ENCODE results near the gene SMPDL3B. TPM values are rescaled to one million over a fixed set of nuclear protein-coding genes. Genes with fewer than 3 reads are reported as not detected.

Gene SMPDL3B
- polyA plus RNA-seq, 4 donors, result 17.3 to 22.6 (median 19.2) TPM

GRCh38 chr1:27891196-27891889 lies 43.5 kb upstream of the SMPDL3B start:
- 65 to 75% (median 65%) methylated on average over 7 of the region's 7 CpGs for WGBS, 3 donors
- Histone ChIP-seq H3K27ac (ENCODE audit: low read depth in 1 of 3, low read length in 2 of 3) (peak overlapping the region in 2 of 3 donors; percentile 27 to 74), H3K4me1 (ENCODE audit: control insufficient read depth in 3 of 3, insufficient read depth in 2 of 3, low read depth in 1 of 3, low read length in 2 of 3) (no peaks in the 10 kb centered on the region), H3K27me3 (ENCODE audit: control insufficient read depth in 3 of 3, insufficient read depth in 3 of 3, low read length in 3 of 3) (no peaks in the 10 kb centered on the region), H3K9me3 (ENCODE audit: control insufficient read depth in 2 of 2, insufficient read depth in 1 of 2, low read depth in 1 of 2, low read length in 1 of 2) (no peaks in the 10 kb centered on the region), H3K4me3 (ENCODE audit: low read depth in 1 of 3, low read length in 3 of 3) (no peak overlapping the region), H3K36me3 (ENCODE audit: control insufficient read depth in 3 of 3, insufficient read depth in 2 of 3, low read depth in 1 of 3, low read length in 3 of 3) (peaks cover 10 to 40% (median 19%) of the 10 kb centered on the region in 3 donors)
- DNase-seq, result no peak
- FAIRE-seq, result no peak

GRCh38 chr1:27894521-27894920 lies 40.3 kb upstream of the SMPDL3B start:
- Histone ChIP-seq H3K36me3 (ENCODE audit: control insufficient read depth in 3 of 3, insufficient read depth in 2 of 3, low read depth in 1 of 3, low read length in 3 of 3) (peaks cover 8 to 37% (median 23%) of the 10 kb centered on the region in 3 donors), H3K9me3 (ENCODE audit: control insufficient read depth in 2 of 2, insufficient read depth in 1 of 2, low read depth in 1 of 2, low read length in 1 of 2) (no peaks in the 10 kb centered on the region), H3K27me3 (ENCODE audit: control insufficient read depth in 3 of 3, insufficient read depth in 3 of 3, low read length in 3 of 3) (no peaks in the 10 kb centered on the region), H3K4me3 (ENCODE audit: low read depth in 1 of 3, low read length in 3 of 3) (no peak overlapping the region), H3K27ac (ENCODE audit: low read depth in 1 of 3, low read length in 2 of 3) (no peak overlapping the region), H3K4me1 (ENCODE audit: control insufficient read depth in 3 of 3, insufficient read depth in 2 of 3, low read depth in 1 of 3, low read length in 2 of 3) (no peaks in the 10 kb centered on the region)
- FAIRE-seq (no peak), DNase-seq (no peak)
- WGBS, 3 donors, result 74 to 79% (median 77%) methylated on average over 3 of the region's 3 CpGs

DNA sequence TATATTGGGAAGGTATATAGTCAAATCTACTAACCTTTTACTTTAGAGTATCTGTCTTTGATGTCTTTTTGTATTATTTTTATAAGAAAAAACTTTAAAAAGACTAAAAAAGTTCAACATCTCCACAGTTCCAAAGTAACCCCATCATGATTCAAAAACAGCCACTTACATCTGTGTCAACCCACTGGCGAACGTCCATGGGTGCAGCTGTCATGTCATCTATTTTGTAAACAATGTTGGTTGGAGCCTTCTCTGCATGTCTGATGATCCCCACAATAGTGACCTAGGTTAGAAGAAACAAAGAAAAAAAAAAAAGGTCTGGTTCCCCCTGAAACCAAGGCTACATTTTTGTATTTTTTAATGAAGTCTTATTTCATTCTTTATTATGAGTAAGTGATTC lies 28.0 kb upstream of the SMPDL3B start:
- FAIRE-seq (no peak), DNase-seq (no peak)
- Histone ChIP-seq H3K27ac (ENCODE audit: low read depth in 1 of 3, low read length in 2 of 3) (no peak overlapping the region), H3K4me1 (ENCODE audit: control insufficient read depth in 3 of 3, insufficient read depth in 2 of 3, low read depth in 1 of 3, low read length in 2 of 3) (no peaks in the 10 kb centered on the region), H3K9me3 (ENCODE audit: control insufficient read depth in 2 of 2, insufficient read depth in 1 of 2, low read depth in 1 of 2, low read length in 1 of 2) (no peaks in the 10 kb centered on the region), H3K36me3 (ENCODE audit: control insufficient read depth in 3 of 3, insufficient read depth in 2 of 3, low read depth in 1 of 3, low read length in 3 of 3) (peaks cover 4 to 67% (median 7%) of the 10 kb centered on the region in 3 donors), H3K27me3 (ENCODE audit: control insufficient read depth in 3 of 3, insufficient read depth in 3 of 3, low read length in 3 of 3) (no peaks in the 10 kb centered on the region), H3K4me3 (ENCODE audit: low read depth in 1 of 3, low read length in 3 of 3) (no peak overlapping the region)
- WGBS, 3 donors, result 69 to 91% (median 90%) methylated on average over 2 of the region's 2 CpGs

- DNase-seq (no peak), FAIRE-seq (no peak)
- 80 to 95% (median 81%) methylated on average over 1 of the region's 1 CpG for WGBS, 3 donors
- peaks cover 0 to 11% of the 10 kb centered on the region in 2 donors for H3K9me3 ChIP-seq (ENCODE audit: control insufficient read depth in 2 of 2, insufficient read depth in 1 of 2, low read depth in 1 of 2, low read length in 1 of 2)
- H3K27me3 ChIP-seq (ENCODE audit: control insufficient read depth in 3 of 3, insufficient read depth in 3 of 3, low read length in 3 of 3), result peaks cover 0 to 7% (median 0%) of the 10 kb centered on the region in 3 donors
- no peak overlapping the region for H3K4me3 ChIP-seq (ENCODE audit: low read depth in 1 of 3, low read length in 3 of 3)
- peaks cover 0 to 36% (median 4%) of the 10 kb centered on the region in 3 donors for H3K36me3 ChIP-seq (ENCODE audit: control insufficient read depth in 3 of 3, insufficient read depth in 2 of 3, low read depth in 1 of 3, low read length in 3 of 3)
- H3K27ac ChIP-seq (ENCODE audit: low read depth in 1 of 3, low read length in 2 of 3), result no peak overlapping the region
- peaks cover 0 to 4% (median 3%) of the 10 kb centered on the region in 3 donors for H3K4me1 ChIP-seq (ENCODE audit: control insufficient read depth in 3 of 3, insufficient read depth in 2 of 3, low read depth in 1 of 3, low read length in 2 of 3)
Measured at GRCh38 chr1:27912429-27912828, 22.4 kb upstream of the SMPDL3B start.

GRCh38 chr1:27915082-27915575 lies 19.7 kb upstream of the SMPDL3B start:
- FAIRE-seq (no peak), DNase-seq (no peak)
- peaks cover 0 to 7% (median 0%) of the 10 kb centered on the region in 3 donors for H3K27me3 ChIP-seq (ENCODE audit: control insufficient read depth in 3 of 3, insufficient read depth in 3 of 3, low read length in 3 of 3)
- H3K36me3 ChIP-seq (ENCODE audit: control insufficient read depth in 3 of 3, insufficient read depth in 2 of 3, low read depth in 1 of 3, low read length in 3 of 3), result peaks cover 0 to 18% (median 3%) of the 10 kb centered on the region in 3 donors
- 60 to 72% (median 62%) methylated on average over 7 of the region's 7 CpGs for WGBS, 3 donors
- peaks cover 0 to 11% of the 10 kb centered on the region in 2 donors for H3K9me3 ChIP-seq (ENCODE audit: control insufficient read depth in 2 of 2, insufficient read depth in 1 of 2, low read depth in 1 of 2, low read length in 1 of 2)
- H3K4me3 ChIP-seq (ENCODE audit: low read depth in 1 of 3, low read length in 3 of 3), result peak overlapping the region in 1 of 3 donors; percentile 11
- H3K27ac ChIP-seq (ENCODE audit: low read depth in 1 of 3, low read length in 2 of 3), result peak overlapping the region in 2 of 3 donors; percentile 52 to 82
- H3K4me1 ChIP-seq (ENCODE audit: control insufficient read depth in 3 of 3, insufficient read depth in 2 of 3, low read depth in 1 of 3, low read length in 2 of 3), result peaks cover 0 to 4% (median 3%) of the 10 kb centered on the region in 3 donors

- Histone ChIP-seq H3K36me3 (ENCODE audit: control insufficient read depth in 3 of 3, insufficient read depth in 2 of 3, low read depth in 1 of 3, low read length in 3 of 3) (no peaks in the 10 kb centered on the region), H3K4me3 (ENCODE audit: low read depth in 1 of 3, low read length in 3 of 3) (no peak overlapping the region), H3K4me1 (ENCODE audit: control insufficient read depth in 3 of 3, insufficient read depth in 2 of 3, low read depth in 1 of 3, low read length in 2 of 3) (peaks cover 0 to 5% (median 0%) of the 10 kb centered on the region in 3 donors), H3K27ac (ENCODE audit: low read depth in 1 of 3, low read length in 2 of 3) (no peak overlapping the region), H3K27me3 (ENCODE audit: control insufficient read depth in 3 of 3, insufficient read depth in 3 of 3, low read length in 3 of 3) (no peaks in the 10 kb centered on the region), H3K9me3 (ENCODE audit: control insufficient read depth in 2 of 2, insufficient read depth in 1 of 2, low read depth in 1 of 2, low read length in 1 of 2) (no peaks in the 10 kb centered on the region)
- DNase-seq (peak in 1 of 2 donors; percentile 76), FAIRE-seq (no peak)
- WGBS, 3 donors, result 45 to 65% (median 57%) methylated on average over 3 of the region's 3 CpGs
Measured at GRCh38 chr1:27922272-27922671, 12.5 kb upstream of the SMPDL3B start.

- Histone ChIP-seq H3K36me3 (ENCODE audit: control insufficient read depth in 3 of 3, insufficient read depth in 2 of 3, low read depth in 1 of 3, low read length in 3 of 3) (no peaks in the 10 kb centered on the region), H3K4me1 (ENCODE audit: control insufficient read depth in 3 of 3, insufficient read depth in 2 of 3, low read depth in 1 of 3, low read length in 2 of 3) (no peaks in the 10 kb centered on the region), H3K9me3 (ENCODE audit: control insufficient read depth in 2 of 2, insufficient read depth in 1 of 2, low read depth in 1 of 2, low read length in 1 of 2) (no peaks in the 10 kb centered on the region), H3K27me3 (ENCODE audit: control insufficient read depth in 3 of 3, insufficient read depth in 3 of 3, low read length in 3 of 3) (no peaks in the 10 kb centered on the region), H3K27ac (ENCODE audit: low read depth in 1 of 3, low read length in 2 of 3) (no peak overlapping the region), H3K4me3 (ENCODE audit: low read depth in 1 of 3, low read length in 3 of 3) (no peak overlapping the region)
- FAIRE-seq, result no peak
- no peak for DNase-seq
- 60 to 88% (median 63%) methylated on average over 5 of the region's 5 CpGs for WGBS, 3 donors
Measured at GRCh38 chr1:27928216-27928954, 6.4 kb upstream of the SMPDL3B start.

DNA sequence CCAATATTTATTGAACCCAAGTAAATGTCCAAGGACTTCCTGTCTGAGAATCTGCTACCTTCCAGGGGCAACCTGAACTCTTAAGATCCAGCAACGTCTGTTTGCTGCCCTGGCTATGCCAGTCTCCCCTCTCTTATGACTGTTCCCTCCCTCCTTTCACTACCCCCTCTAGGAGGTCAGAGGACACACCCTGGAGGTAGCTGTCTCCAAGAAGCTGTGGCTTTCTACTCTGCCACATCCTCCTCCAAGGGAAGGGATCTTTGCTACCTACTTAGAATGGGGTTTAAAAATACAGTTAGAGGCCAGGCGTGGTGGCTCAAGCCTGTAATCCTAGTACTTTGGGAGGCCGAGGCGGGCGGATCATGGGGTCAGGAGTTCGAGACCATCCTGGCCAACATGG lies 3.6 kb upstream of the SMPDL3B start:
- Histone ChIP-seq H3K9me3 (ENCODE audit: control insufficient read depth in 2 of 2, insufficient read depth in 1 of 2, low read depth in 1 of 2, low read length in 1 of 2) (no peaks in the 10 kb centered on the region), H3K27ac (ENCODE audit: low read depth in 1 of 3, low read length in 2 of 3) (no peak overlapping the region), H3K27me3 (ENCODE audit: control insufficient read depth in 3 of 3, insufficient read depth in 3 of 3, low read length in 3 of 3) (no peaks in the 10 kb centered on the region), H3K36me3 (ENCODE audit: control insufficient read depth in 3 of 3, insufficient read depth in 2 of 3, low read depth in 1 of 3, low read length in 3 of 3) (no peaks in the 10 kb centered on the region), H3K4me3 (ENCODE audit: low read depth in 1 of 3, low read length in 3 of 3) (no peak overlapping the region), H3K4me1 (ENCODE audit: control insufficient read depth in 3 of 3, insufficient read depth in 2 of 3, low read depth in 1 of 3, low read length in 2 of 3) (no peaks in the 10 kb centered on the region)
- 86 to 90% (median 90%) methylated on average over 6 of the region's 6 CpGs for WGBS, 3 donors
- no peak for FAIRE-seq
- no peak for DNase-seq

Data from small intestine (tissue), 7 donors.